ENCODE data around the gene LMBR1L.

The LMBR1L gene

GRCh38 chr12:49126852-49127763 is 16.5 kb upstream of the LMBR1L start:
- peaks cover 25% of the 10 kb centered on the region for H3K4me1 Mint-ChIP-seq
- H3K27me3 Mint-ChIP-seq (ENCODE audit: low read depth, poor library complexity): peaks cover 3% of the 10 kb centered on the region
- H3K4me3 Mint-ChIP-seq: peak overlapping the region; percentile 32
- TF ChIP-seq, protein P1, sequence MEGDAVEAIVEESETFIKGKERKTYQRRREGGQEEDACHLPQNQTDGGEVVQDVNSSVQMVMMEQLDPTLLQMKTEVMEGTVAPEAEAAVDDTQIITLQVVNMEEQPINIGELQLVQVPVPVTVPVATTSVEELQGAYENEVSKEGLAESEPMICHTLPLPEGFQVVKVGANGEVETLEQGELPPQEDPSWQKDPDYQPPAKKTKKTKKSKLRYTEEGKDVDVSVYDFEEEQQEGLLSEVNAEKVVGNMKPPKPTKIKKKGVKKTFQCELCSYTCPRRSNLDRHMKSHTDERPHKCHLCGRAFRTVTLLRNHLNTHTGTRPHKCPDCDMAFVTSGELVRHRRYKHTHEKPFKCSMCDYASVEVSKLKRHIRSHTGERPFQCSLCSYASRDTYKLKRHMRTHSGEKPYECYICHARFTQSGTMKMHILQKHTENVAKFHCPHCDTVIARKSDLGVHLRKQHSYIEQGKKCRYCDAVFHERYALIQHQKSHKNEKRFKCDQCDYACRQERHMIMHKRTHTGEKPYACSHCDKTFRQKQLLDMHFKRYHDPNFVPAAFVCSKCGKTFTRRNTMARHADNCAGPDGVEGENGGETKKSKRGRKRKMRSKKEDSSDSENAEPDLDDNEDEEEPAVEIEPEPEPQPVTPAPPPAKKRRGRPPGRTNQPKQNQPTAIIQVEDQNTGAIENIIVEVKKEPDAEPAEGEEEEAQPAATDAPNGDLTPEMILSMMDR (IDR thresholded peaks at IDR 0.05): no peak
- H3K9me3 Mint-ChIP-seq: no peaks in the 10 kb centered on the region
- peak overlapping the region; percentile 34 for H3K27ac Mint-ChIP-seq
- H3K36me3 Mint-ChIP-seq (ENCODE audit: low read depth): peaks cover 36% of the 10 kb centered on the region
- no peak for DNase-seq

DNA sequence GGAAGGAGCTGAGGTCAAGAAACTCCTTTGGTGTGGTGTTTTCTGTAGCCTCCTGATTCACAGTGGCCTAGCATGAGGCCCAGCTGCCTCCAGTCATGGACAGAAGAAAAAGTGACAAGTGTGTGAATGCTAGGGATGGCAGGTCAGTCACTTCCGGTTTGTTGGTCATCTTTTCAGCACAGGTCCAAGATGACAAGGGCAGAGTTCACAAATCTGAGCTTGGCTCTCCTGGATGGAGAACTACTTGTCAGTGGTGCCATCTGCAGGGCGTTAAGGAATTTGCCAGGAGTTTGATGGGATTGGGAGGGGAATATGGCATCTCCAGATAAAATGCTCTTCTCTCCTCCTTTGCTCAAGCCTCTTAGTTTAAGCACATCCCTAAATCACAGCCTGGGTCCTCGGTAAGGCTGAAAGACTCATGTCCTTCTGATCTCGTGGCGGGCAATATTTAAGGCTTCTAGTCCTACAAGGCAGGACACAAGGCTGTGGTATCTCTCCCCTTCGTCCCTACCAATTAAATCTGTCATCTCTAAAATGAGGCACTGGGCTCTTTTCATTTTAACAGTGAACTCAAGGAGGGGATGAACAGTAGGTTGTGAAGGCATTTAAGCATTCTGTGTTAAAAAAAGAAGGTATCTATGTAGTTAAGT is 10.5 kb upstream of the LMBR1L start:
- Mint-ChIP-seq H3K27ac (no peak overlapping the region), H3K36me3 (ENCODE audit: low read depth) (no peaks in the 10 kb centered on the region), H3K4me3 (no peak overlapping the region), H3K9me3 (no peaks in the 10 kb centered on the region), H3K27me3 (ENCODE audit: low read depth, poor library complexity) (peaks cover 12% of the 10 kb centered on the region), H3K4me1 (no peaks in the 10 kb centered on the region)
- DNase-seq: peak; percentile 36
- TF ChIP-seq, protein P1 (IDR thresholded peaks at IDR 0.05): peak; percentile 35

DNA sequence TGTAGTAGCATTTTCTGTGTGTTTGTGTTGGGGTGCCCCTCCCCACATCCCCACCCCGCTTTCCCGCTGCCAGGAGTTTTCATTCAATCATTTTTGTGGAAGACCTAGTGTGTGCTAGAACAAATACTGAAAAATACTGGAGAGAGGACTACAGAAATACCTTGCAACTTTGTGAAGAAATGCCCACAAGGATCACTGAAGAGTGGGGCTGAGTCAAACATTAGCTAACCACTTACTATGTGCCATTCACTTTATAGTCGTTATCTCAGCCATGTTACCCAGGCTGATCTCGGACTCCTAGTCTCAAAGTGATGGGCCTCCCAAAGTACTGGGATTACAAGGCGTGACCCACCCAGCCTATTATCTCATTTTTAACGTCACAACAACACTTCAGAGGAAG is 559 bp upstream of the LMBR1L start:
- TF ChIP-seq, protein P1 (IDR thresholded peaks at IDR 0.05): no peak
- H3K27ac Mint-ChIP-seq: peak overlapping the region; percentile 98
- no peak for DNase-seq
- peak overlapping the region; percentile 95 for H3K4me3 Mint-ChIP-seq
- no peaks in the 10 kb centered on the region for H3K36me3 Mint-ChIP-seq (ENCODE audit: low read depth)
- peaks cover 9% of the 10 kb centered on the region for H3K27me3 Mint-ChIP-seq (ENCODE audit: low read depth, poor library complexity)
- H3K4me1 Mint-ChIP-seq: peaks cover 38% of the 10 kb centered on the region
- peaks cover 27% of the 10 kb centered on the region for H3K9me3 Mint-ChIP-seq

- Mint-ChIP-seq H3K36me3 (ENCODE audit: low read depth) (no peaks in the 10 kb centered on the region), H3K9me3 (peaks cover 27% of the 10 kb centered on the region), H3K27me3 (ENCODE audit: low read depth, poor library complexity) (peaks cover 6% of the 10 kb centered on the region), H3K4me1 (peaks cover 38% of the 10 kb centered on the region), H3K4me3 (peak overlapping the region; percentile 95), H3K27ac (peak overlapping the region; percentile 98)
- TF ChIP-seq, protein P1 (IDR thresholded peaks at IDR 0.05): no peak
- DNase-seq: peak; percentile 45
Measured at GRCh38 chr12:49109641-49110463, 795 bp downstream of the LMBR1L start.

GRCh38 chr12:49108958-49109404 is 1.7 kb downstream of the LMBR1L start:
- H3K27ac Mint-ChIP-seq: peak overlapping the region; percentile 74
- peaks cover 27% of the 10 kb centered on the region for H3K9me3 Mint-ChIP-seq
- H3K27me3 Mint-ChIP-seq (ENCODE audit: low read depth, poor library complexity): peaks cover 3% of the 10 kb centered on the region
- H3K36me3 Mint-ChIP-seq (ENCODE audit: low read depth): peaks cover 6% of the 10 kb centered on the region
- peaks cover 38% of the 10 kb centered on the region for H3K4me1 Mint-ChIP-seq
- peak overlapping the region; percentile 95 for H3K4me3 Mint-ChIP-seq
- no peak for DNase-seq
- TF ChIP-seq, protein P1 (IDR thresholded peaks at IDR 0.05): no peak
